ENCODE measurements around the gene RPTOR. TPM values are rescaled to one million over a fixed set of nuclear protein-coding genes. Genes with fewer than 3 reads are reported as not detected.

The RPTOR gene
- polyA plus RNA-seq, 1 donor from 2014 or later = 8.0 TPM

GRCh38 chr17:80702315-80703141, 157.9 kb downstream of the RPTOR start:
- H3K27ac ChIP-seq (ENCODE audit: low read length) = peak overlapping the region; percentile 22
- no peaks in the 10 kb centered on the region for H3K36me3 ChIP-seq (ENCODE audit: insufficient read depth, low read length)
- no peak overlapping the region for H3K4me3 ChIP-seq (ENCODE audit: low read length)
- no peaks in the 10 kb centered on the region for H3K79me2 ChIP-seq (replicated peaks; ENCODE audit: insufficient read depth, low read length)
- TF ChIP-seq SMC3 (conservative IDR thresholded peaks at IDR 0.05; ENCODE audit: poor library complexity) (no peak), TAF1 (IDR thresholded peaks at IDR 0.05; ENCODE audit: low read depth) (no peak)
- no peak overlapping the region for H3K4me2 ChIP-seq (ENCODE audit: low read length)
- H3K27me3 ChIP-seq (ENCODE audit: insufficient read depth, low read depth, low read length) = no peaks in the 10 kb centered on the region
- H3K9me3 ChIP-seq (ENCODE audit: low read length) = no peaks in the 10 kb centered on the region
- no peak overlapping the region for H2AFZ ChIP-seq (ENCODE audit: low read depth, low read length)
- no peak overlapping the region for H3K9ac ChIP-seq (ENCODE audit: low read length)
- no peaks in the 10 kb centered on the region for H3F3A ChIP-seq (ENCODE audit: insufficient read depth, low read length, poor library complexity, severe bottlenecking)
- H3K9me2 ChIP-seq (ENCODE audit: insufficient read depth, low read length) = no peaks in the 10 kb centered on the region
- H4K20me1 ChIP-seq (ENCODE audit: insufficient read depth) = no peaks in the 10 kb centered on the region

GRCh38 chr17:80703142-80703478, 158.5 kb downstream of the RPTOR start:
- no peaks in the 10 kb centered on the region for H3K9me3 ChIP-seq (ENCODE audit: low read length)
- H3K9me2 ChIP-seq (ENCODE audit: insufficient read depth, low read length) = no peaks in the 10 kb centered on the region
- TF ChIP-seq CTCF (IDR thresholded peaks at IDR 0.05; ENCODE audit: poor library complexity, severe bottlenecking) (no peak), SMC3 (conservative IDR thresholded peaks at IDR 0.05; ENCODE audit: poor library complexity) (no peak), EZH2 (IDR thresholded peaks at IDR 0.05; ENCODE audit: borderline replicate concordance, insufficient read depth, low read length, poor library complexity, severe bottlenecking) (no peak), POLR2AphosphoS5 (IDR thresholded peaks at IDR 0.05) (no peak), RAD21 (conservative IDR thresholded peaks at IDR 0.05) (no peak), REST (IDR thresholded peaks at IDR 0.05; ENCODE audit: borderline replicate concordance) (no peak), TAF1 (IDR thresholded peaks at IDR 0.05; ENCODE audit: low read depth) (no peak), EP300 (conservative IDR thresholded peaks at IDR 0.05; ENCODE audit: poor library complexity, severe bottlenecking) (no peak), MXI1 (conservative IDR thresholded peaks at IDR 0.05; ENCODE audit: poor library complexity, severe bottlenecking) (no peak)
- no peak overlapping the region for H2AFZ ChIP-seq (ENCODE audit: low read depth, low read length)
- H3K27ac ChIP-seq (ENCODE audit: low read length) = peak overlapping the region; percentile 22
- no peaks in the 10 kb centered on the region for H3K79me2 ChIP-seq (replicated peaks; ENCODE audit: insufficient read depth, low read length)
- no peaks in the 10 kb centered on the region for H3F3A ChIP-seq (ENCODE audit: insufficient read depth, low read length, poor library complexity, severe bottlenecking)
- no peaks in the 10 kb centered on the region for H3K36me3 ChIP-seq (ENCODE audit: insufficient read depth, low read length)
- H3K27me3 ChIP-seq (ENCODE audit: insufficient read depth, low read depth, low read length) = no peaks in the 10 kb centered on the region
- H3K4me3 ChIP-seq (ENCODE audit: low read length) = no peak overlapping the region
- no peak overlapping the region for H3K4me2 ChIP-seq (ENCODE audit: low read length)
- H4K20me1 ChIP-seq (ENCODE audit: insufficient read depth) = no peaks in the 10 kb centered on the region
- no peak overlapping the region for H3K9ac ChIP-seq (ENCODE audit: low read length)
